ENCODE results near the gene PXDN.

DNA sequence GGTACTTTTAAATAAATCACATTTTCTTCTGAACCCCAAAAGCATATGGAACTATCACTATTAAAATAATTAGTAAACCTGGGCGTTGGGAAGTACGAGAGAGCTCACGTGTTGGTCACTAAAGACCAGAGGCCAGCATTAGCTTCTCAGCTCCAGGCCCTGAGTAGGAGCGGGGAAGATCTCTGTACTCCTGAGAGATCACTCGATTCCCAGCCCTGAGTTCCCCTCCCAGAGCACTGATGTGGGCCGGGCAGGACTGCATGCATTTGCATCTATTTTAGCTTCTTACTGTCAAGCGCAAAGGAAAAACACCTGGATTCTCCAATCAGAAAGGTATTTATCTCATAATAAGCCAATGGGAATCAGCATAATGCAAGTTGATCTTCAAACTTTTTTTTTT lies 6.2 kb downstream of the PXDN start:
- no peak for TF ChIP-seq CTCF (conservative IDR thresholded peaks at IDR 0.05)
- TF ChIP-seq ZFX (IDR thresholded peaks at IDR 0.05), result no peak

Measured in C4-2B (cell line).